SK-N-SH (cell line): Measurements from ENCODE around the gene MAN2B2. TPM values are rescaled to one million over a fixed set of nuclear protein-coding genes. Genes with fewer than 3 reads are reported as not detected.

Experiments
- CTCF ChIA-PET: fragments of 300-600, 350-600 bp; formaldehyde crosslinking; extraction: SDS; loops from one replicate; lab custom pipeline; 2021; lab: Yijun Ruan, JAX
- POLR2A ChIA-PET: fragments of 350-600 bp; sonication (Branson Sonifier 250); formaldehyde crosslinking; extraction: SDS; loops from one replicate; lab custom pipeline; 2020; ENCODE audit warnings: antibody characterized with exemption, inconsistent platforms; lab: Yijun Ruan, JAX
- DNase-seq: peaks from one replicate; pipeline ENCODE4 v3.0.0; 2012
- H2AFZ ChIP-seq: fragments of 200-600 bp; sonication (generic); 2 replicates; pipeline ENCODE4 v1.8.1; 2016; ENCODE audit warnings: antibody characterized with exemption, mild to moderate bottlenecking, low read depth
- H3F3A ChIP-seq: fragments of 200-600 bp; sonication (generic); replicated peaks from 2 replicates; pipeline ENCODE3; 2016; ENCODE audit warnings: antibody characterized with exemption, mild to moderate bottlenecking; ENCODE audit not compliant: insufficient read depth
- H3K27ac ChIP-seq, 2 experiments: fragments of 200-500 bp in 1 of 2; fragments of 200-600 bp in 1 of 2; sonication (Bioruptor generic) in 1 of 2; sonication (generic), shearing (Covaris generic) in 1 of 2; 2 replicates each; pipeline versions ENCODE4 v1.5.1 to v1.6.1; 2014 to 2016; ENCODE audit warnings: low read depth in 2 of 2, inconsistent platforms in 1 of 2, low read length in 1 of 2, mild to moderate bottlenecking in 1 of 2, mixed read lengths in 1 of 2
- H3K27me3 ChIP-seq: fragments of 200-600 bp; sonication (generic), shearing (Covaris generic); 2 replicates; pipeline ENCODE4 v1.6.1; 2016; ENCODE audit warnings: mixed run types; ENCODE audit not compliant: insufficient read depth
- H3K36me3 ChIP-seq, 2 experiments: fragments of 200-500 bp in 1 of 2; fragments of 200-600 bp in 1 of 2; sonication (Bioruptor generic) in 1 of 2; sonication (generic) in 1 of 2; replicated peaks in 1 of 2; 2 replicates each; pipeline versions ENCODE3 to v1.5.1; 2014 to 2016; ENCODE audit warnings: low read length in 1 of 2, mild to moderate bottlenecking in 1 of 2; ENCODE audit not compliant: insufficient read depth in 2 of 2, control insufficient read depth in 1 of 2
- H3K4me1 ChIP-seq, 2 experiments: fragments of 200-500 bp in 1 of 2; fragments of 200-600 bp in 1 of 2; sonication (Bioruptor generic) in 1 of 2; sonication (generic), shearing (Covaris generic) in 1 of 2; 2 replicates each; pipeline versions ENCODE4 v1.5.1 to v1.6.1; 2014 to 2016; ENCODE audit warnings: low read depth in 1 of 2, low read length in 1 of 2, mixed run types in 1 of 2; ENCODE audit not compliant: insufficient read depth in 2 of 2, control insufficient read depth in 1 of 2
- H3K4me2 ChIP-seq: fragments of 200-600 bp; sonication (generic), shearing (Covaris generic); 2 replicates; pipeline ENCODE4 v1.6.1; 2017; ENCODE audit warnings: mixed run types
- H3K4me3 ChIP-seq, 2 experiments: fragments of 200-500 bp in 1 of 2; fragments of 200-600 bp in 1 of 2; sonication (Bioruptor generic) in 1 of 2; sonication (generic), shearing (Covaris generic) in 1 of 2; 2 replicates each; pipeline versions ENCODE4 v1.5.1 to v1.8.1; 2014 to 2016; ENCODE audit warnings: low read depth in 2 of 2, inconsistent platforms in 1 of 2, low read length in 1 of 2, mild to moderate bottlenecking in 1 of 2, mixed read lengths in 1 of 2, moderate library complexity in 1 of 2
- H3K79me2 ChIP-seq: fragments of 200-600 bp; sonication (generic); 2 replicates; pipeline ENCODE4 v1.8.1; 2017; ENCODE audit warnings: mild to moderate bottlenecking; ENCODE audit not compliant: insufficient read depth
- H3K9ac ChIP-seq: fragments of 200-600 bp; sonication (generic); 2 replicates; pipeline ENCODE4 v1.6.1; 2017; ENCODE audit warnings: mixed run types
- H3K9me2 ChIP-seq: fragments of 200-600 bp; sonication (generic); 2 replicates; pipeline ENCODE4 v1.6.1; 2017; ENCODE audit warnings: mixed run types
- H3K9me3 ChIP-seq: fragments of 200-600 bp; sonication (generic); 2 replicates; pipeline ENCODE4 v1.6.1; 2017; ENCODE audit warnings: mixed run types, mild to moderate bottlenecking, moderate library complexity
- H4K20me1 ChIP-seq: fragments of 200-600 bp; sonication (generic); 2 replicates; pipeline ENCODE4 v1.6.1; 2017; ENCODE audit warnings: mild to moderate bottlenecking, mixed run types; ENCODE audit not compliant: insufficient read depth
- EZH2phosphoT487 ChIP-seq: fragments of 200-600 bp; sonication (generic); IDR thresholded peaks from 2 replicates; pipeline ENCODE4 v1.6.1; 2017; ENCODE audit warnings: low read depth, mixed run types, mild to moderate bottlenecking, antibody characterized with exemption, moderate library complexity, borderline replicate concordance
- FOSL2 ChIP-seq: IDR thresholded peaks from 2 replicates; pipeline ENCODE4 v1.4.0; 2012; ENCODE audit warnings: low read depth, mild to moderate bottlenecking, moderate library complexity, borderline replicate concordance
- FOXM1 ChIP-seq: IDR thresholded peaks from 2 replicates; pipeline ENCODE4 v1.4.0; 2012; ENCODE audit warnings: low read depth, mild to moderate bottlenecking
- GATA2 ChIP-seq: sonication (generic); formaldehyde crosslinking; IDR thresholded peaks from 2 replicates; pipeline ENCODE4 v1.5.0; 2020; ENCODE audit warnings: mild to moderate bottlenecking, missing genetic modification reagents
- IRF3 ChIP-seq: fragments of 150-350 bp; IDR thresholded peaks from 2 replicates; pipeline ENCODE4 v1.6.1; 2016; ENCODE audit warnings: mild to moderate bottlenecking, low read depth, low read length
- MEF2A ChIP-seq: IDR thresholded peaks from 2 replicates; pipeline ENCODE4 v1.4.0; 2012; ENCODE audit warnings: low read depth, borderline replicate concordance
- MXI1 ChIP-seq: IDR thresholded peaks from 2 replicates; pipeline ENCODE4 v1.6.1; 2012; ENCODE audit warnings: mild to moderate bottlenecking, low read depth, low read length, improper control_type of control experiment
- RAD21 ChIP-seq: IDR thresholded peaks from 2 replicates; pipeline ENCODE4 v1.6.1; 2012; ENCODE audit warnings: mild to moderate bottlenecking, low read length
- RCOR1 ChIP-seq: fragments of 150-350 bp; IDR thresholded peaks from 2 replicates; pipeline ENCODE4 v1.6.1; 2017; ENCODE audit warnings: antibody characterized with exemption, low read length
- RFX5 ChIP-seq: IDR thresholded peaks from 2 replicates; pipeline ENCODE4 v1.6.1; 2012; ENCODE audit warnings: mild to moderate bottlenecking, improper control_type of control experiment, low read length
- SIN3A ChIP-seq: IDR thresholded peaks from 2 replicates; pipeline ENCODE4 v1.6.1; 2012; ENCODE audit warnings: low read depth, mild to moderate bottlenecking, low read length, moderate library complexity, borderline replicate concordance
- SMC3 ChIP-seq: IDR thresholded peaks from 2 replicates; pipeline ENCODE4 v1.6.1; 2012; ENCODE audit warnings: low read depth, low read length, improper control_type of control experiment
- TAF1 ChIP-seq: IDR thresholded peaks from 2 replicates; pipeline ENCODE4 v1.6.1; 2012; ENCODE audit warnings: low read depth, mild to moderate bottlenecking, low read length, moderate library complexity, borderline replicate concordance
- TCF12 ChIP-seq: IDR thresholded peaks from 2 replicates; pipeline ENCODE4 v1.4.0; 2012
- USF2 ChIP-seq: fragments of 150-350 bp; IDR thresholded peaks from 2 replicates; pipeline ENCODE4 v1.6.1; 2017; ENCODE audit warnings: antibody characterized with exemption, low read length, low read depth, borderline replicate concordance
- YY1 ChIP-seq: IDR thresholded peaks from 2 replicates; pipeline ENCODE4 v1.4.0; 2012; ENCODE audit warnings: low read depth, mild to moderate bottlenecking
- WGBS: methylation state at CpG from one replicate; pipeline ENCODE4 v1.1.6; 2017; ENCODE audit warnings: low lambda C conversion rate; 5-methylcytosine and 5-hydroxymethylcytosine counted together
- polyA plus RNA-seq, 3 experiments: library from polyadenylated mRNA; depleted of rRNA; stranded (reverse); fragments of >200 nt; gene quantifications; 2 replicates each; pipeline ENCODE4 v1.2.3, GENCODE V29; 2012

The MAN2B2 gene
- polyA plus RNA-seq, 1 of the 3 experiments (the other 2 are of a cell fraction): 24.9 TPM

GRCh38 chr4:6584865-6585264, 9.9 kb downstream of the MAN2B2 start (continued):
- TF ChIP-seq USF2: no peak

GRCh38 chr4:6586715-6587325, 11.8 kb downstream of the MAN2B2 start:
- no peak overlapping the region for H3K27ac ChIP-seq
- no peaks in the 10 kb centered on the region for H3K79me2 ChIP-seq
- H4K20me1 ChIP-seq: no peaks in the 10 kb centered on the region
- no peaks in the 10 kb centered on the region for H3F3A ChIP-seq
- H3K9me3 ChIP-seq: no peaks in the 10 kb centered on the region
- peaks cover 0 to 4% of the 10 kb centered on the region in 2 experiments for H3K36me3 ChIP-seq
- no peak for DNase-seq
- CTCF ChIA-PET: interaction anchor here (1.0 kb wide), 1 partner anchor 41 kb away, joined by 3 read pairs; no protein-coding TSS in a partner anchor
- H3K4me2 ChIP-seq: no peak overlapping the region
- 94% methylated on average over 24 of the region's 26 CpGs for WGBS
- H3K27me3 ChIP-seq: no peaks in the 10 kb centered on the region
- H3K4me1 ChIP-seq: no peaks in the 10 kb centered on the region
- TF ChIP-seq SIN3A: no peak
- H2AFZ ChIP-seq: no peak overlapping the region
- no peaks in the 10 kb centered on the region for H3K9me2 ChIP-seq
- H3K4me3 ChIP-seq: no peak overlapping the region
- H3K9ac ChIP-seq: no peak overlapping the region
- POLR2A ChIA-PET: interaction anchor here (1.2 kb wide), 1 partner anchor 12 kb away, joined by 4 read pairs; the partner anchor contains the start of gene MAN2B2

- Histone ChIP-seq H3K36me3 (peaks cover 0 to 4% of the 10 kb centered on the region in 2 experiments), H3K9me2 (no peaks in the 10 kb centered on the region), H2AFZ (no peak overlapping the region), H3K9ac (no peak overlapping the region), H3K4me2 (no peak overlapping the region), H3K27me3 (no peaks in the 10 kb centered on the region)
- ChIA-PET POLR2A (no interaction called here), CTCF (no interaction called here)
- no peak for TF ChIP-seq TAF1
- TF ChIP-seq YY1: no peak
- no peak for TF ChIP-seq EZH2phosphoT487
- TF ChIP-seq SIN3A: no peak
- no peak for TF ChIP-seq FOSL2
- TF ChIP-seq RCOR1: no peak
- no peak for TF ChIP-seq GATA2 (CRISPR knock-in tag)
- no peak for TF ChIP-seq RAD21
- no peak for TF ChIP-seq FOXM1
- no peak for TF ChIP-seq MEF2A
- no peak for TF ChIP-seq TCF12
- no peak for TF ChIP-seq USF2
- no peak for TF ChIP-seq MXI1
- no peak for TF ChIP-seq SMC3
- no peak for TF ChIP-seq IRF3
- no peak for TF ChIP-seq RFX5
- TF ChIP-seq, all 33 proteins: peak for 0
- H3F3A ChIP-seq: no peaks in the 10 kb centered on the region
- no peaks in the 10 kb centered on the region for H3K4me1 ChIP-seq
- H4K20me1 ChIP-seq: no peaks in the 10 kb centered on the region
- H3K9me3 ChIP-seq: no peaks in the 10 kb centered on the region
- no peak for DNase-seq
- WGBS: 100% methylated on average over 4 of the region's 4 CpGs
- H3K79me2 ChIP-seq: no peaks in the 10 kb centered on the region
- H3K4me3 ChIP-seq: no peak overlapping the region
- no peak overlapping the region for H3K27ac ChIP-seq
These were observed 14.5 kb downstream of the MAN2B2 start for GRCh38 chr4:6589444-6589843.
